ENCODE data around the gene UBE2D4.
A peak's percentile ranks its signal among the peaks of the same experiment; 100 is the strongest.
"Not testable (repeated sequence)": the region's sequence is repeated elsewhere in the genome, so short reads cannot be mapped to it uniquely, and the experiment has no call there.

UBE2D4 gene

GRCh38 chr7:43968172-43969040 lies 42.2 kb downstream of the UBE2D4 start:
- DNase-seq: not testable (repeated sequence)

GRCh38 chr7:43969586-43969985 lies 43.4 kb downstream of the UBE2D4 start:
- not testable (repeated sequence) for DNase-seq

- not testable (repeated sequence) for DNase-seq
Measured at GRCh38 chr7:43970698-43971097, 44.5 kb downstream of the UBE2D4 start.

GRCh38 chr7:43974033-43974573 lies 47.9 kb downstream of the UBE2D4 start:
- DNase-seq: not testable (repeated sequence)

- not testable (repeated sequence) for DNase-seq
Measured at GRCh38 chr7:43974725-43975482, 48.7 kb downstream of the UBE2D4 start.

GRCh38 chr7:43977525-43977924 lies 51.3 kb downstream of the UBE2D4 start:
- DNase-seq: no peak

GRCh38 chr7:43978102-43978501 lies 51.9 kb downstream of the UBE2D4 start:
- not testable (repeated sequence) for DNase-seq

GRCh38 chr7:43982848-43983247 lies 56.6 kb downstream of the UBE2D4 start:
- not testable (repeated sequence) for DNase-seq

- not testable (repeated sequence) for DNase-seq
Measured at GRCh38 chr7:43983736-43984135, 57.5 kb downstream of the UBE2D4 start.

- DNase-seq: peak in 1 of 2 experiments; percentile 34
Measured at GRCh38 chr7:43985904-43986864, 59.9 kb downstream of the UBE2D4 start.

- not testable (repeated sequence) for DNase-seq
Measured at GRCh38 chr7:43987476-43987875, 61.2 kb downstream of the UBE2D4 start.

- not testable (repeated sequence) for DNase-seq
Measured at GRCh38 chr7:43990011-43990585, 63.9 kb downstream of the UBE2D4 start.

GRCh38 chr7:43990829-43991228 lies 64.6 kb downstream of the UBE2D4 start:
- not testable (repeated sequence) for DNase-seq

- not testable (repeated sequence) for DNase-seq
Measured at GRCh38 chr7:43992896-43993295, 66.7 kb downstream of the UBE2D4 start.

GRCh38 chr7:43994681-43995080 lies 68.4 kb downstream of the UBE2D4 start:
- not testable (repeated sequence) for DNase-seq

GRCh38 chr7:43997532-43997931 lies 71.3 kb downstream of the UBE2D4 start, which contains the start of gene SPDYE1:
Gene SPDYE1, plus strand, starts transcription at chr7:43997897. Its CDS starts 2,053 bp downstream, at chr7:43999950.
- DNase-seq: not testable (repeated sequence)
